Measurements from ENCODE around the gene WNT7B.

The WNT7B gene

DNA sequence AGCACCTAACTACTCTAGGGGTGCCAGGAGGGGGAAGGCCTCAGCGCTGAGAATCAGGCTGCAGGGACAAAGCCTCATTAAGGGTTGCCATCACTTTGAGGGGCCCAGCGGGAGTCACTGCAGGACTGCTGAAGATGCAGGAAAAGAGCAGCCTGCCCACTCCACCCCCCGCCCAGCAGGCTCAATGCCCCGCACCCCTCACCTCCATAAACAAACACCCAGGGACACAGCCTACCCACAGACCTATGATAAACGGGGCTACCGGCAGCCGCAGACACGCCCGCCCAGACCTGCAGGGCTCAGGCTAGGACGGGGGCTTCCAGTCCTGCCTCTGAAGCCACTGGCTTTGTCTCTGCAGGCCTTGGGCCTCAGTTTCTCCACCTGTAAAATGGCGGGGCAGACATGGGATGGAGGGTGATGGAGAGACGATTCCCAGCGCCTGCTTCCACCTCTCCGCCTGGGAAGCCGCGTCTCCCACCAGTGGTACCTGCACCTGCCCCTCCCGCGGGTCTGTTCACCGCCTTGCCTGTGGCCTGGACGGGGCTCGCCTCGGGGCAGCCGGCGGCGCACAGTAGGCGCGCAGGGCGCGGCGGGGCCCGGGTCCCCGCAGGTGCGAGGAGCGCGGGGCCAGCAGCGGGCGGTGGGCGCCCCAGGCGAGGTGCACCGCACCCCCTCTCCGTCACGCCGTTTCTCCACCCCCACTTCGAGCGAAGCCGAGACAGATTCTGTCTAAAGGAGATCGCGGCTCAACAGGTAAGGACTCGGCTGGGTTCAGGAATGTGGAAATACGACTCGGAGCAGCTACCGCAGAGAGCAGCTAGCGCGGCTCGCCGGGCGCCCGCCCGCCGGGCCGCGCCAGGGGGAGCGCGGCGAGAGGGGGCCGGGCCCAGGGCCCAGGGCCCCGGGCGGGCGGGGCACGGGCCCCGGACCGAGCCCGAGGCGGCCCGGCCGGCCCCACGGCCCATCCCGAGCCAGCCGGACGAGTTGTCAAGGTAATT lies 1.5 kb downstream of the WNT7B start:
- no peak for TF ChIP-seq GLIS3 (CRISPR knock-in tag; IDR thresholded peaks at IDR 0.05)
- TF ChIP-seq TCF4 (CRISPR knock-in tag; IDR thresholded peaks at IDR 0.05; ENCODE audit: borderline replicate concordance) = no peak
- TF ChIP-seq, protein P1, sequence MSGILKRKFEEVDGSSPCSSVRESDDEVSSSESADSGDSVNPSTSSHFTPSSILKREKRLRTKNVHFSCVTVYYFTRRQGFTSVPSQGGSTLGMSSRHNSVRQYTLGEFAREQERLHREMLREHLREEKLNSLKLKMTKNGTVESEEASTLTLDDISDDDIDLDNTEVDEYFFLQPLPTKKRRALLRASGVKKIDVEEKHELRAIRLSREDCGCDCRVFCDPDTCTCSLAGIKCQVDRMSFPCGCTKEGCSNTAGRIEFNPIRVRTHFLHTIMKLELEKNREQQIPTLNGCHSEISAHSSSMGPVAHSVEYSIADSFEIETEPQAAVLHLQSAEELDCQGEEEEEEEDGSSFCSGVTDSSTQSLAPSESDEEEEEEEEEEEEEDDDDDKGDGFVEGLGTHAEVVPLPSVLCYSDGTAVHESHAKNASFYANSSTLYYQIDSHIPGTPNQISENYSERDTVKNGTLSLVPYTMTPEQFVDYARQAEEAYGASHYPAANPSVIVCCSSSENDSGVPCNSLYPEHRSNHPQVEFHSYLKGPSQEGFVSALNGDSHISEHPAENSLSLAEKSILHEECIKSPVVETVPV (CRISPR knock-in tag; IDR thresholded peaks at IDR 0.05) = no peak
- TF ChIP-seq ZNF565 (CRISPR knock-in tag; conservative IDR thresholded peaks at IDR 0.05; ENCODE audit: low read depth) = no peak
- TF ChIP-seq ISL1 (CRISPR knock-in tag; IDR thresholded peaks at IDR 0.05) = no peak
- TF ChIP-seq ZFP3 (CRISPR knock-in tag; IDR thresholded peaks at IDR 0.05) = no peak
- TF ChIP-seq ZNF8 (CRISPR knock-in tag; IDR thresholded peaks at IDR 0.05) = no peak
- TF ChIP-seq CSDC2 (CRISPR knock-in tag; IDR thresholded peaks at IDR 0.05) = no peak
- ATAC-seq = no peak

DNA sequence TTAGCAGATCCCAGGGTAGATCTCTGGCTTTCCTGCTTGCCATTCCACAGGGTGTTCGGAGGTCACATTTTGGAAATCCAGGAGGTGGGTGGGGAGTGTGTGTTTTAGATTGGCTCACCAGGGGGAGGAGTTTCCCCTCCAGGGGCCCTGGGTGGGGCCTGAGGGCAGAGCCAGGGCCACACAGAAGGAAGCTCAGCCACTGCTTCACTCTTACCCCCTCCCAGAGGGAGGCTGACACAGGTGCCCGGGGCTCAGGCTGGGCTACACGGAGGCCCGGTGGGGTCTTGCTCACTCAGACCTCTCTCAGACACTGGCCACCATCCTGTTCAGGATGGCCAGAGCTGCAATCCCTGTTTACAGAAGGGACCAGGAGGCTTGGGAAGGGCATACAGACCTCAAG lies 2.5 kb downstream of the WNT7B start:
- TF ChIP-seq ZC3H10 (CRISPR knock-in tag; IDR thresholded peaks at IDR 0.05) (no peak), ZFP30 (CRISPR knock-in tag; IDR thresholded peaks at IDR 0.05) (no peak), PPARA (CRISPR knock-in tag; IDR thresholded peaks at IDR 0.05; ENCODE audit: borderline replicate concordance) (no peak), ZFP3 (CRISPR knock-in tag; IDR thresholded peaks at IDR 0.05) (no peak)
- TF ChIP-seq, protein P2, sequence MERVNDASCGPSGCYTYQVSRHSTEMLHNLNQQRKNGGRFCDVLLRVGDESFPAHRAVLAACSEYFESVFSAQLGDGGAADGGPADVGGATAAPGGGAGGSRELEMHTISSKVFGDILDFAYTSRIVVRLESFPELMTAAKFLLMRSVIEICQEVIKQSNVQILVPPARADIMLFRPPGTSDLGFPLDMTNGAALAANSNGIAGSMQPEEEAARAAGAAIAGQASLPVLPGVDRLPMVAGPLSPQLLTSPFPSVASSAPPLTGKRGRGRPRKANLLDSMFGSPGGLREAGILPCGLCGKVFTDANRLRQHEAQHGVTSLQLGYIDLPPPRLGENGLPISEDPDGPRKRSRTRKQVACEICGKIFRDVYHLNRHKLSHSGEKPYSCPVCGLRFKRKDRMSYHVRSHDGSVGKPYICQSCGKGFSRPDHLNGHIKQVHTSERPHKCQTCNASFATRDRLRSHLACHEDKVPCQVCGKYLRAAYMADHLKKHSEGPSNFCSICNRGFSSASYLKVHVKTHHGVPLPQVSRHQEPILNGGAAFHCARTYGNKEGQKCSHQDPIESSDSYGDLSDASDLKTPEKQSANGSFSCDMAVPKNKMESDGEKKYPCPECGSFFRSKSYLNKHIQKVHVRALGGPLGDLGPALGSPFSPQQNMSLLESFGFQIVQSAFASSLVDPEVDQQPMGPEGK (CRISPR knock-in tag; IDR thresholded peaks at IDR 0.05; ENCODE audit: borderline replicate concordance) = no peak
- TF ChIP-seq, protein P3, sequence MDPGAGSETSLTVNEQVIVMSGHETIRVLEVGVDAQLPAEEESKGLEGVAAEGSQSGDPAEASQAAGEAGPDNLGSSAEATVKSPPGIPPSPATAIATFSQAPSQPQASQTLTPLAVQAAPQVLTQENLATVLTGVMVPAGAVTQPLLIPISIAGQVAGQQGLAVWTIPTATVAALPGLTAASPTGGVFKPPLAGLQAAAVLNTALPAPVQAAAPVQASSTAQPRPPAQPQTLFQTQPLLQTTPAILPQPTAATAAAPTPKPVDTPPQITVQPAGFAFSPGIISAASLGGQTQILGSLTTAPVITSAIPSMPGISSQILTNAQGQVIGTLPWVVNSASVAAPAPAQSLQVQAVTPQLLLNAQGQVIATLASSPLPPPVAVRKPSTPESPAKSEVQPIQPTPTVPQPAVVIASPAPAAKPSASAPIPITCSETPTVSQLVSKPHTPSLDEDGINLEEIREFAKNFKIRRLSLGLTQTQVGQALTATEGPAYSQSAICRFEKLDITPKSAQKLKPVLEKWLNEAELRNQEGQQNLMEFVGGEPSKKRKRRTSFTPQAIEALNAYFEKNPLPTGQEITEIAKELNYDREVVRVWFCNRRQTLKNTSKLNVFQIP (CRISPR knock-in tag; IDR thresholded peaks at IDR 0.05; ENCODE audit: borderline replicate concordance, low read depth) = no peak
- no peak for ATAC-seq

DNA sequence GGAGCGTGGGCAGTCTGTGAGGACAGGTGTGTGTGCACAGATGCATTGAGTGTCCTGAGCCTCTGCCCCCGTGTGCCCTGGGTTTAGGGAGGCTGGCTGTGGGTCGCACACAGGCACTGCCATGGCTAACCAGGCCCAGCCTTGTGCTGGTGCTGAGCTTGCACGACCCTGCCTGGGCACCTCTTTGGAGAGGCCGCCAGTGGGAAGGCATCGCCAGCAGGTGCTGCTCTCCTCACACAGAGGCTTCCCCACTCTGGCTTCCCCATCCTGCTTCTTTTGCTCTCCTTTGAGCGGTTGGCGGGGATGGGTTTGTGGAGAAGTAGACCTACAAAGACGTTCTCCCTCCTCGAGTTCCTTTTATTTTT lies 4.1 kb downstream of the WNT7B start:
- no peak for ATAC-seq
- TF ChIP-seq BACH2 (CRISPR knock-in tag; IDR thresholded peaks at IDR 0.05; ENCODE audit: borderline replicate concordance) (no peak), ZNF8 (CRISPR knock-in tag; IDR thresholded peaks at IDR 0.05) (no peak), ESRRG (CRISPR knock-in tag; IDR thresholded peaks at IDR 0.05) (no peak), PPARA (CRISPR knock-in tag; IDR thresholded peaks at IDR 0.05; ENCODE audit: borderline replicate concordance) (no peak)
- TF ChIP-seq, protein P1 (CRISPR knock-in tag; IDR thresholded peaks at IDR 0.05) = no peak
- TF ChIP-seq, protein P4, sequence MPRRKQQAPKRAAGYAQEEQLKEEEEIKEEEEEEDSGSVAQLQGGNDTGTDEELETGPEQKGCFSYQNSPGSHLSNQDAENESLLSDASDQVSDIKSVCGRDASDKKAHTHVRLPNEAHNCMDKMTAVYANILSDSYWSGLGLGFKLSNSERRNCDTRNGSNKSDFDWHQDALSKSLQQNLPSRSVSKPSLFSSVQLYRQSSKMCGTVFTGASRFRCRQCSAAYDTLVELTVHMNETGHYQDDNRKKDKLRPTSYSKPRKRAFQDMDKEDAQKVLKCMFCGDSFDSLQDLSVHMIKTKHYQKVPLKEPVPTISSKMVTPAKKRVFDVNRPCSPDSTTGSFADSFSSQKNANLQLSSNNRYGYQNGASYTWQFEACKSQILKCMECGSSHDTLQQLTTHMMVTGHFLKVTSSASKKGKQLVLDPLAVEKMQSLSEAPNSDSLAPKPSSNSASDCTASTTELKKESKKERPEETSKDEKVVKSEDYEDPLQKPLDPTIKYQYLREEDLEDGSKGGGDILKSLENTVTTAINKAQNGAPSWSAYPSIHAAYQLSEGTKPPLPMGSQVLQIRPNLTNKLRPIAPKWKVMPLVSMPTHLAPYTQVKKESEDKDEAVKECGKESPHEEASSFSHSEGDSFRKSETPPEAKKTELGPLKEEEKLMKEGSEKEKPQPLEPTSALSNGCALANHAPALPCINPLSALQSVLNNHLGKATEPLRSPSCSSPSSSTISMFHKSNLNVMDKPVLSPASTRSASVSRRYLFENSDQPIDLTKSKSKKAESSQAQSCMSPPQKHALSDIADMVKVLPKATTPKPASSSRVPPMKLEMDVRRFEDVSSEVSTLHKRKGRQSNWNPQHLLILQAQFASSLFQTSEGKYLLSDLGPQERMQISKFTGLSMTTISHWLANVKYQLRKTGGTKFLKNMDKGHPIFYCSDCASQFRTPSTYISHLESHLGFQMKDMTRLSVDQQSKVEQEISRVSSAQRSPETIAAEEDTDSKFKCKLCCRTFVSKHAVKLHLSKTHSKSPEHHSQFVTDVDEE (CRISPR knock-in tag; IDR thresholded peaks at IDR 0.05) = no peak
- TF ChIP-seq, protein P2 (CRISPR knock-in tag; IDR thresholded peaks at IDR 0.05; ENCODE audit: borderline replicate concordance) = no peak
